NK-92 (cell line): Measurements from ENCODE around the gene EXOC4.

ENCODE experiments used
- DNase-seq: peaks from one replicate; lab custom pipeline; 2025; ENCODE audit not compliant: unreplicated experiment; lab: John Stamatoyannopoulos, UW

EXOC4 gene

DNA sequence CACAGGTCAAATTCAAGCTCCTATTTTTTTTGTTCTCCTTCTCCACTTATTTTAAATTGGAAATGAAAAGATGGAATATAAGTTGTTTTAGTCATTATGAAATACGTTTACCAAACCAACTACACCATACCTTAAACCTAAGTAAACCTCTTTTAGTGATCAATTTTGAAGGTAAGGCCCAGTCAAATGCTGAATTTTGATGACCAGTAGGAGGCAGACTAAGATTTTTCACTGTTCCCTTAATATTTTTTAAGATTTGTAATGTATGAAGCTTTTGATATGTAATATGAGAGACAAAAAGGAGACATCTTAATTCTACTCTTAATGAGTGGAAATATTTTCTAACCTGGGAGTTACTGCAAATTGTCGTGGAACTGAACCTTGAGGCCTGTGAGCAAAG lies 311.6 kb downstream of the EXOC4 start:
- DNase-seq: no peak

DNA sequence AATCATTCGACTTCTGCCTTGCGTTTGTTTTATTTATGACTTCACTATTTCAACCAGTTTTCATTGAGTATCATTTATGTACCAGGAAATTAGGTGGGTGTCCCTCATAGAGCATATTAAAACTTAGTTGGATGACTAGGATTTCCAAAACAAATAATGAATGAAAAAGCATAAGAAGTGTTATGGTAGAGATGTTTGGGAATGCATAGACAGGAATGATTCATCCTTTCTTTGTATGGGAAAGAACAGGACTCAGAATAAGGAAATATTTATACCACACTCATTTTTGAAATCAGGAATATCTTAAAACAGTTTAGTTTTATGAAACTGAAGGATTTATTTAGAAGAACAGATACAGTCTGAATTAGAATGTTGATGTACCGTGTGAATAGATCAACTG lies 315.7 kb downstream of the EXOC4 start:
- DNase-seq: no peak

DNA sequence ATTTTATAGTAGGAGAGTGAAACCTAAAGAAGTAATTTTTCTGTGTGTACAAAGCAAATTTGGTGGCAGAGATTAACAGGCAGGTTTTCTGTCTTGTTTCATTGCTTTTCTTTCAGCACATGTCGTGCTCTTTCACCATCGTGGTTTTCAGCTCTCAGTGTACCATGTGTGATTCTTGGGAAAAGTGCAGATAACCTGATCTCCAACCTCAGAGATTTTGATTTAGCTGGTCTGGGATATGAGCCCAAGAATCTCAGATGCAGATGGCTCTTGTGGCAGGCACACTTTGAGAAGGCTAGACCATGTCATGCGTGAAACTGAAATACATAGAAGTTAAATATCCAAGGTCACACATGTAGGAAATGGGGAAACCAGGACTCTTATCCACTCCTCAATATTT lies 317.4 kb downstream of the EXOC4 start:
- no peak for DNase-seq

DNA sequence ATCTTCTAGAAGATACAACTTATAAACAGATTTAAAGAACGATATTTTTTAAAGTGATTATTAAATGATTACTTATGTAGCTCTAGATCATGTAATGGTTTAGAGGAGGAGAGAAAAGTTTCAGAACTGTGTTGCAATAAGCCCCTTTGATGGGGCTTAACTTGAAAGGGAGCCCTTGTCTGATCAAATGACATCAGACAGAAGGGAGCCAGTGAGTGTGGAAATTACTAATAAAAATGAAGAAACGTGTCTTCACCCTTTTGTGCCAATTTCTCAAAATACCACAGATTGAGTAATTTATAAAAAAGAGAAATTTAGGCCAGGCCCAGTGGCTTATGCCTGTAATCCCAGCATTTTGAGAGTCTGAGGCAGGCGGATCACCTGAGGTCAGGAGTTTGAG lies 318.2 kb downstream of the EXOC4 start:
- DNase-seq: no peak

DNA sequence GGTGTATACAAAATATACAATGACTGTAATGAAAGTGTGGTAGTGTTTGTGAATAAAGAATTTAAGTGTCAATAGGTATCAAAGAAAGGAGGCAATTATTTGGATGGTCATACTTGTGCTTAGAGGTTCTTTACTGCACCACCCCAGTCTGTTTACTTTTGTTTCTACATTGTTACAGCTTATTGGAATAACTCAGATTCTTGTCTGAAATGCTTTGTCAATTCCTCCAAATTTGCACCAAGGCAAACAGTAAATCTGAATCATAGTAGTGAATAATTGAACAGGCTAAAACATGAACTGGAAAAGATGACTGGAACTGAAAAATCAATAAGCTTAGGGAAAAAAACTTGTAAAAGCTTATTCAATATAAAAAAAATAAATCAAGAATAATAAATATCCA lies 319.2 kb downstream of the EXOC4 start:
- DNase-seq: no peak

DNA sequence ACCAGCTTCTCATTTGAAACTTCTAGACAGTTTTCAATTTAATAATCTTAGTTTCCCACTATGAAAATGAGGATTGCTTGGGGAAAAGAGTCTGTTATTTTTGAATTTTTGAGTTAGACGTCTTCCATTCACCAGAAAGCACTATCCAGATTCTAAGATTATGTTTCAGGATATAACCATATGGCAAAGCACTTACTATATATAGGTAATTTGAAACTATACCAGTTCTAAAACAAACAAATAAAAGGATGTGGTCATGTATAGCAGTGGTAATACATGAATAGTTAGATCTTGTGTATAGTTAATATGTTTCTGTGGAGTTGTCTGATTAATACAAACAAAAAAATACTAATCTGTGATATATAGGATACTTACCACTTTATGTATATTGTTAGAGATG lies 320.0 kb downstream of the EXOC4 start:
- no peak for DNase-seq

DNA sequence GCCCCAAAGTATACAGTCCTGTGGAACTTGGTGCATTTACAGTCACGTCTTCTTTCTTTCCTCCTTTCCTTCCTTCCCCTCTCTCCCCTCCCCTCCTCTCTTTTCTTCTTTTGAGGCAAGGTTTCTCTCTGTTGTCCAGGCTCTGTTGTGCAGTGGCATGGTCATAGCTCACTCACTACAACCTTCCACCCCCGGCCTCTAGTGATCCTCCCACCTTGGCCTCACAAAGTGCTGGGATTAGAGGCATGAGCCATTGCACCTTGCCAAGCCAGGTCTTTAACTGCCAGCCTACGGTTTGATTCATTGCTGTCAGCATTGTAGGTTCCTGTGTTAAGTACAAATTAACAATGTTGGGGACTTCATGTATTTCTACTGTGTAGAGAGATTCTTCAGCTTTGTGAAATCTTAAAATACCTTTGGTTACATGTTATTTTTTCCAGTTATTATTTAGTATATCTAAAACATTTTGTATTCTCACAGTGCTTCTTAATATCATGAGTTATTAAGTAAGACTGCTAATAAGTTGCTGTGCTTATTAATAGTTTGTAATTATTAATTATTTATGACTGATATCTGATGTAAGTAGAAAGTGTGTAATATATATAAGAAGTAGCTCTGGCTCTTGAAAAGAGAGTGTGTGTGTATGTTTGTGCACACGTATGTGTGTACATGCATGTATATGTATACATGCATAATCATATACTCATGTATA lies 320.8 kb downstream of the EXOC4 start:
- DNase-seq: no peak

DNA sequence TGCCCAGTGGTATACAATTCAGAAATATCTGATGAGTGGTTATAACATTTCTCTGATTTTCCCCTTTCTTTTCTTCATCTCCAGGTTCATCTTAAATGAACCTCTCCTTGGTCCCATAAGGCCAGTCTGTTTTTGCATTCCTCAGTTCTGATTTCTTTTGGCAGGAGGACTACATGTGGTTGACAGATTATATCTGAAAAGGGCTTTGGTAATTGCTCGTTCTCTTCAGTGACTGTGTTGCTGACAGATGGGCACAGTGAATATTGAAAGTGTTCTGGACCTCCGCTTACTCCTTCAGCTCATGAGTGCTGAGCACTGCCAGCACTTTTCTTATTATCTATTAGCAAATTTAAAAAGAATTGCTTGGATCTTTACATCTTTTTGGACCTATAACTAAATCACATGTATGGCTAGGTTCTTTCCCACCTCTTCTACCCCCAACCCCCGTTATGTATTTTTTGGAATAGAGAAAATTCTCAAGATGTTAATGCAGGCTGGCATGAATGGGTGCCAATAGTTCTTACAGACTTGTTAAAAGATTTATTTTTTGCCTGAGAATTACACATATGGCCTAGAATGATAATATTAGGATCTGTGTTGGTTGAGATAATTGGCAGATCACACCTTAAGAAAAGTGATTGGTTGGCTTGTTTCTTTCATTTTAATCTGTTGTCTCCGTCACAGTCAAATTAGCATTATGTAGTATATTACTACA lies 323.0 kb downstream of the EXOC4 start:
- no peak for DNase-seq

DNA sequence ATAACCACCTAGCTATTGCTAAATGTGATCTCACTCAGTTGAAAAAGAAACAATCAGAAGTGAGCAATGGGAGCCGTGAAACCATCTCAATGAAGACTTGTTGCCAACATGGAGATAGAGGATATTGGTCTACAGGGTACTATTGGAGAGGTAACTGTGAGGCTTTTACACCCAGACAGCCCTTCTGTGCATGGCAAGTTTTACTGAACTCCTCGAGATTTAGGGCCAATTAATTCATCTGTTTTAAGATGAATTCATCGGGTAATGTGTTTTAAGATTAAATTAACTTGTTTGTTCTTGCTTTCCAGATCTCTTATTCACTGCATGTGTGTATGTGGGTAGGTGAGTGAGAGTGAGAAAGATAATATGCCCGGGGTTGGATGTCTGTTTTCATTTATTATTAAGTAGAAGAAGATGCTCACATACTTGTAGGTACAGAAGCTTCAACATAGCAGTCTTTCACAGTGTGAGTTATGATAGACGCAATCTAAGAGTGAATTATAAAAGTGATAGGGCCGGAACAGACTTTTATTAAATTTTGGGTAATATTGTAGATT lies 323.8 kb downstream of the EXOC4 start:
- no peak for DNase-seq

DNA sequence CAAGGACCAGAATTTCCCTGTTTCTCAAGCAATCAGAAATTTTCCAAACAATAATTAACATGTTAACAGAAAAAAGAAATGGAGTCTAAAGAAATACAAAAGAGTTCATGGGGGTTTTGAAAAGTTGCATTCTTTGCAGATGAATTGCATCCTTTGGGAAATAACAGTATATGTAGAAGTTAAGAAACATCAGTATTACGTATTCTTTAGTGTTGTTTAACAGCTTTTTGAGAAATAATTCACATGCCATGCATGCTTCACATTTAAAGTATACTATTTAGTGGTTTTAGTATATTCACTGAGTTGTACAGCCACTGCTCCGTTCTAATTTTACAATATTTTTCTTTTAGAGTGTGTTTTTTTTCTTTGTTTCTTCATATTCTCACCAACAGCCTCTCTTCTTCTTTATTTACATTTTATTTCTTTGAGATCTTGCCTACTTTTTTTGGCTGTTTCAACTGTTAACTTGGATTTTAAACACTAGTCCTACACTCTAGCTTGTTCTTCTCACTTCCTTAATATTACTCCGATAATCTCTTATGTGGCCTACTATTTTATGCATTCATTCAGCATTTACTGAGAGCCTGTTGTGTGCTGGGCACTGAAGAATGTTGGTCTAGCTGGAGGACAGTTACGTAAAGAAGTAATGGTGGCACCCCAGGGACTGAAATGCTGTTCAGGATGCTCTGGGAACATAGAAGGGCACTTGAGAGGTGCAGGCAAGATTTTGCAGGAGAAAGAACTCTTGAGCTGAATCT lies 330.1 kb downstream of the EXOC4 start:
- no peak for DNase-seq

DNA sequence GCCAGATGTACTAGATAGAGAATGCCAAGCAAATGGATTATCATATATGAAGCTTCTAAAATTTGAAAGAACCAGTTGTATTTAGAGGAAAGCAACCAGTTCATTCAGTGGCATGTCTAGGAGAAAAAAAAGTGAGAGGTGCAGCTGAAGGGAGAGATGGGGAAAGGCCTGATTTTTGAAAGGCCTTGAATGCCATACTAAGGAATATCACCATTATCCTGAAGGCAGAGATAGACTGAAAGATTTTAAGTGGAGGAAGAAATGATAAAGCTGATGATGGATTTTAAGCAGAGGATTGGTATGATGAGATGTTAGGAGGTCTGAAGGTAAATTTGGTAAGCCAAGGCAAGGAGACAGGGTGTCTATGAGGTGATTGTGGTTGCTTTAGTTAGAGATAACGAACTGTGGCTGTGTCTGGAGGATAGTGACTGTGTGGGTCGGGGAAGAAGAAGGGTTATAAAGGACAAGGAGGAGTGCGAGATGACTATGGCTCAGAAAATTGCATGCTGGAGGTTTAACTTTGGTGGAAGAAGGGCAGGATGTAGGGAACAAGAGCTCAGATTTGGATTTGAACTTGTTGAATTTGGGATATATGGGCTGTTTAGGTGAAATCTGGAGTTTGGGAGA lies 330.8 kb downstream of the EXOC4 start:
- DNase-seq: no peak

DNA sequence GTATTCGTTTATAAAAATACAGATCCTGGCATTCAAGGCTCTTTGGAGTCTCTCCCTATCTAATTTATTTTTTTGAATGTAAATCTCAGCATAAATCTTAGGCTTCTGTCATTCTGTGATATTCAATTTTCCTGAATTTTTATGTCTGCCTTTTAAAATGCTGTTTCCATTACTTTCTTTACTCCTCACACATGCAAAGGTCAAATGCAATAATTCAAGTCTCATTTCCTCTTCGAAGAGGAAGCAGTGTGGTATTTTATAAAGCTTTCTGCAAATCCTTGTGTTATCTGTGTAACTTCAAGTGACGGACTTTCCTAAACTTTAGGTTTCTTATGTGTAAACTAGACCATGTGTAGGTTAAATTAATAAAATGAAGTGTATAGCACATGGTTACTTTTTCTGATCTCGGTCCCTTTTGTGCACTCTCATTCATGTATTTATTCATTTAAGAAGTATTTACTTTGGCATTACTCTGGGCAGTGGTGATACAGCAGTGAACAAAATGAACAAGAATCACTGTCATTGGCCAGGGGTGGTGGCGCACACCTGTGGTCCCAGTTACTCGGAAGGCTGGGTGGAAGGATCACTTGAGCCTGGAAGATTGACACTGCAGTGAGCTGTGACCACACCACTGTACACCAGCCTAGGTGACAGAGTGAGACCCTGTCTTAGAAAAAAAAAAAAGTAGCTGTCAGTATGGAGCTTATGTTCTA lies 332.2 kb downstream of the EXOC4 start:
- DNase-seq: no peak

DNA sequence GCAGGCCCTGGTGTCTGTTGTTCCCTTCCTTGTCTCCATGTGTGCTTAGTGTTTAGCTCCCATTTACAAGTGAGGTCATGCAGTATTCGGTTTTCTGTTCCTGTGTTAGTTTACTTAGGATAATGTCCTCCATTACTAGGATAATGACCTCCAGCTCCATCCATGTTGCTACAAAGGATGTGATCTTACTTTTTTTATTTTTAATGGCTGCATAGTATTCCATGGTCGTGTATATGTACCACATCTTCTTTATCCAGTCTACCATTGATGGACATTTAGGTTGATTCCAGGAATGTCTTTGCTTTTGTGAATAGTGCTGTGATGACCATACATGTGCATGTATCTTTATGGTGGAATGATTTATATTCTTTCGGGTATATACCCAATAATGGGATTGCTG lies 333.4 kb downstream of the EXOC4 start:
- no peak for DNase-seq

DNA sequence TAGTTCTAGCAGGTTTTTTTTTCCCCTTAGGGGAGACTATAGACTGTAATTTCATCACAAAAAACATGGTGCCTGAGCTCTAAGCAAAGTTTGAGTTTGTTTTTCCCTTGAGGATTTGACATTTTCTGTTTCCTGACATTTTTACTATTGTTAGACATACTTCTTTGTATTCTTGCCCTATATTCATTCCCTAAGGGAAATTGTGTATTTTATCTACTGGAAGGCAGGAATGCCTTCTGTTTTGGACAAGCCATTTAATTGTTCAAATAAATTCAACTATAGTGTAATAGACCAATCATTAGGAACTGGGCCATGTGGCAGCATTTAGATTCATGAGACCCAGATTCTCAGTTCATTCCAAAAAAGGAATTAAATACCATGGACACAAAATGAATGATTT lies 335.0 kb downstream of the EXOC4 start:
- DNase-seq: no peak

DNA sequence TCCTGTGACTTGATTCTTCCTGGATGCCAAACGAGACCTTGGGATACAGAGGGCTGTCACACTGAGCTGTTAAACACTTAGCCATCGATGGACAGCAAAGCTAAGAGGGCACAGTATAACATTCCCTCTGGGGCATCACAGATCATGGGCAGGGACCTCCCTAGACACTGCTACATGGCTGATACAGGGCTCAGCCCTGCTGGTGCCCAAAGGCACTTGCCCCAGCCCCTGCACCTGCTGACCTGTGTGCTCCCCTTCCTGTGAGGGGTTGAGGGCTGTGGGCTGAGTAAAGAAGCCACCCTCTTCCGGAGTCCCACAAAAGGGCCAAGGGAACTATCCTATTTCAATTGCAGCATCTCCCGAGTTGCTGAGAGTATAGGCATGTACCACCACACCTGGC lies 337.9 kb downstream of the EXOC4 start:
- DNase-seq: no peak

DNA sequence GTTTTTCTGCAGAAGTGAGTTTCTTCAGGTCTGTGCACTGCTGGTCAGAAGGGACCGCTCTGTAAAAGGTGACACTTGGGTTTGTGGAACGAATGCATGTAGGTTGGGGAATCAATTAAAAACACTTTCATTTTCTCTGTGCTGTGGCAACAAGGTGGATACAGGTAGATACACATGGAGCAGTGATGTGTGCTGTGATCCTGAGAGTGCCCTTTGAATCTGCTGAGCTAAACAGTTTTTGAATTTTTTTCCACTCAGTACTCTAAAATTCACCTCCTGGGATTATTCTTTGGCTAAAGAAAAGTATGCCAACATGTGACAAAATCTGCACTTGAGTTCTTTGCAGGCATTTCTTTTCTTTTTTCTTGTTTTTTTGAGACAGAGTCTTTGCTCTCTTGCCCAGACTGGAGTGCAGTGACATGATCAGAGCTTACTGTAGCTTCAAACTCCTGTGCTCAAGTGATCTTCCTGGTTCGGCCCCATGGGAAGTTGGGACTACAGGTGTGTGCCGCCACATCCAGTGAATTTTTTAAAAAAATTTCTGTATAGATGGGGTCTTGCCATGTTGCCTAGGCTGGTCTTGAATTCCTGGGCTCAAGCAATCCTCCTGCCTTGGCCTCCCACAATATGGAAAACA lies 338.9 kb downstream of the EXOC4 start:
- no peak for DNase-seq

DNA sequence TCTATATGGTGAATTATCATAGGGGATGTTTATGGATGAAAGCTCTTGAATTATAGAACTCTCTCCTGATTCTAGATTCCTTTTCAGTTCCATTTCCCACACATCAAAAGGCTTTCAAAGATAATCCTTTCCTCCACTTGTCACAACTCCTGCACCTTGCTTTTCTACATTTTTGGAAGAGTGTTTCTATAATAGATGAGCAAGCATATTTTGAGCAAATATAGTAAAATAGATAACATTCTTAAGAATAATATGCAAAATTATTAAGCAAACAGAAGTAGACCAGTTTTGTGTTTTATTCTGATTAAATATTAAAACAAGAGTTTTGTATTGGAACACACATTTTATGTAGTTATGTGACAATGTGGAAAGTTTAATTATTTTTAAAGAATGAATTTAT lies 340.7 kb downstream of the EXOC4 start:
- no peak for DNase-seq

DNA sequence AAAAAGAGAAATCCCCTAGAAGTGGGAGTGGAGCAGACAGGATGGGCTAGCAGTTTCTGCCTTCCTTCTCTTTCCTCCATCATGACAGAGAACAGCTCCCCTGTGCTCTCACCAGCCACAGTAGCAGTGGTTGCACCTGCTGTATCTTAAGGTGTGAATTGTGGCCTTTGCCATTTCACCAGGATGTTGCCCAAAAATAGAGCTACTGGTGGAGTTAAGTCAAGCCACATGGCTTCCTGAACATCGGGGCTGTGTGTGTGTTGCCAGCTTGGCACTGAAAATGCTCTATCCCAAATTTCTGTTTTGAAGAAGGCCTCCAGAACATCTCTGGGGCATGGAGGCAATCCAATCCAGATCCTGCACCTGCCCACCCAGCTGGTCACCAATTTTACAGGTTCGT lies 348.7 kb downstream of the EXOC4 start:
- no peak for DNase-seq

DNA sequence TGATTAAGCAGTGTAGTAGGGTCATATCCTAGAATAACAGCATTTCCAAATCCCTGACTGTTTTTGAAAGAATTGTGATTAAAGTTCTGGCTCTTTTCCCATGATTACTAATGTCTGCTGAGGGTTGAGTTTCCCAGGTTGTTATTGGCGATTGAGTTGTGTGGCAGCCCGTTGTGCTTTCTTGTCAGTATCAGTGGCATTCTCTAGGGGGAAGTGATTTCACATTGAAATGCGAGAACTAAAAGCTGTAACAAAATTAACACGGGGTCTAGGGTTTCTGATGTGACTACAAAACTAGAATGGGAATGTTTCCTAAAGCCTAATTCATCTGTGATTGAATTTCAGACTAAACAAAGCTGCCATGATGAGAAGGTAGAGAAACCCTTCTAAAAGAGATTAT lies 349.4 kb downstream of the EXOC4 start:
- no peak for DNase-seq

DNA sequence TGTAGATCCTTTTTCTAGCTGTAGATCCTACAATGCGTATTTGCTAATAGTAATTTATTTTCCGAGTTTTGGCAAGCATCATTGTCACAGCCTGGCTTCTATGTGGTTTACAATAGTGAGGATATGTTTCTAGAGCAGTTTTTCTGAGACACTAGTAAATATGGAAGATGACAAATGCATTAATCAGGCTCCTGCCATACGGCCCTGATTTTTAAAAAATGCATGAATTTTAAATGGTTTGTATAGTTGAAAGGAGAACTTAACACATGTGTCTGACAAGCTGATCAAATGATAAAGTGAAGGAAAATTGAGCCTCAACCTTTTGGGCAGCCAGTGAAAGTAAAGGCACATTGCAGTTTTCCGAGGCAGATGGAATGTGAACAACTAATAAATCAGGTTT lies 354.1 kb downstream of the EXOC4 start:
- no peak for DNase-seq
